GM19035 (cell line): Measurements from ENCODE around the gene FUT2.
"Not testable (repeated sequence)": the region's sequence is repeated elsewhere in the genome, so short reads cannot be mapped to it uniquely, and the experiment has no call there.

Experiments
- ATAC-seq: cut with Tn5 transposase; IDR thresholded peaks from one replicate; pipeline ENCODE4 v1.9.1; 2021; ENCODE audit not compliant: unreplicated experiment

FUT2 gene

DNA sequence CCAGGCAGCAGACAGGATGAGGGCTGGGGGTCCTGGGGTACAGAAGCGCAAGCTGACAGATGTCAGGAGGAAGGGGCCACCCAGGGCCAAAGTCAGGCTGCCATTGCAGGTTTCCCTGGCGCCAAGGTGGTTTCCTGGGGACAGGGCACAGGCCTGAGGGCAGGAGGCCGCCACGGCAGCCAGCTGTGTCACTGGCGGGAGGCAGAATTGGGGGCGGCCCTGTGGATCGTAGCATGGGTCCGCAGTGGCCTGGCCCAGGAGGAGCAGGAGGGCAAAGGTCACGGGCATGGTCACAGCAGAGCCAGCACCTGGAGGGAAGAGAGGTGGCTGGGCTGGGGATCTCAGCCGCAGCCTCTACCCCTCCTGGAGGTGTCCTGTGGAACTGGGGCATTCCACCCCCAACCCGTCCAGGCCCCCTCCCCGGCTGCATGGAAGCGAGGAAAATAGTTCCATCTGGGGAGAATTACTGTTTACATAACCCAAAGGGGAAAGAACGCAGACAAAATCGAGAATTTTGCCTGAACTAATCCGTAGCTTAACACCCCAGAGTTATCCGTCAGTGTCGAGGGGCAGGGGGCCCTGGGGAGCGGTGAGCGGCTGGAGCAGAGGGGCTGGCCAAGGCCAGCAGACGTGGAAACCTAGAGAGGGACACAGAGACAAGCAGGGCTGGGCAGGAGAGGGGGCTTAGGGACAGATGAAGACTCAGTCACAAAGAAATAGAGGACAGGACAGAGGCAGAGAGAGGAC lies 24.9 kb upstream of the FUT2 start:
- no peak for ATAC-seq

DNA sequence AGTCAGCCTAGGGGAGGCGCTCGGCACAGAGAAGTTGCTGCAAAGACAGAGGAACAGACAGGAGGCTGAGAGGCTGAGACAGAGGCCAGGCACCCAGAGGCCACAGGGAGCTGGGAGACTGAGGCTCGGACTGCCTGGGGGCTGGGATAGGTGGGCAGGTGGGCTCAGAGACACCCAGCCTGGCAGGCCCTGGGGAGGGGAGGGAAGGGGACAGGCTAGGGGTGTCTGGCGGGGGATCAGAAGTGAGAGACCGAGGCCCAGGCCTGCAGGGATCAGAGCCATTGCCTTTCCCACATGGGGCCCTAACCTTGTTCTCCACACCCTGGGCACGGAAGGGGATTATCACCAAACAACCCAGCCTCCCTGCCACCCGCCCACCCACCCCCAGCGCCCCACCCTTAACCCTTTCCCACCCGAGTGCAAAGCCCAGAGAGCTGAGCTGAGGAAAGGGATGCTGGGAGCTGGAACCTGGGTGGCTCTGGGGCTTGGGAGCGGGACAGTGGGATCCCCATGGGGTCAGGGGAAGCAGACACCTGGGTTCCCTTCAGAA lies 24.2 kb upstream of the FUT2 start:
- ATAC-seq = no peak

DNA sequence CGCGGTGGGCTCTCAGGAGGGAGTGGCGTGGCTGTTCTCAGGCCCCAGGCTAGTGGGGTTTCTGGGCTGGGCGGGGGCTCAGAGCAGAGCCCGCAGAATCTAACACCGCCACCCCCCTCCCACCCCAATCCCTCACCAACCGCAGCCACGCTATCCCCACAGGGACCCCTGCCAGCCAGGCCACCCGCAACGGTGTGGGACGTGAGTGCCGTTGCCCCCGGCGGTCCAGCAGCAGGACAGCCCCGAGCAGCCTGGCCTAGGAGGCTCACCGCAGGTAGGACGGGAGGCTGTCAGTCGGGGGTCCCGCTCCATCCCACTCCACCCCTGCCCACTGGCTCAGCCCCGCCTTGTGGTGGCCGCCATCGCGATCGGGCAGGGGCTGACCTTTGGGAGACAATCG lies 22.8 kb upstream of the FUT2 start, which contains the start of gene NTN5:
Gene NTN5 (minus strand): TSS at position 24 of the 400 bp plus-strand sequence. CDS start 2,031 bp downstream, outside the sequence.
- no peak for ATAC-seq

DNA sequence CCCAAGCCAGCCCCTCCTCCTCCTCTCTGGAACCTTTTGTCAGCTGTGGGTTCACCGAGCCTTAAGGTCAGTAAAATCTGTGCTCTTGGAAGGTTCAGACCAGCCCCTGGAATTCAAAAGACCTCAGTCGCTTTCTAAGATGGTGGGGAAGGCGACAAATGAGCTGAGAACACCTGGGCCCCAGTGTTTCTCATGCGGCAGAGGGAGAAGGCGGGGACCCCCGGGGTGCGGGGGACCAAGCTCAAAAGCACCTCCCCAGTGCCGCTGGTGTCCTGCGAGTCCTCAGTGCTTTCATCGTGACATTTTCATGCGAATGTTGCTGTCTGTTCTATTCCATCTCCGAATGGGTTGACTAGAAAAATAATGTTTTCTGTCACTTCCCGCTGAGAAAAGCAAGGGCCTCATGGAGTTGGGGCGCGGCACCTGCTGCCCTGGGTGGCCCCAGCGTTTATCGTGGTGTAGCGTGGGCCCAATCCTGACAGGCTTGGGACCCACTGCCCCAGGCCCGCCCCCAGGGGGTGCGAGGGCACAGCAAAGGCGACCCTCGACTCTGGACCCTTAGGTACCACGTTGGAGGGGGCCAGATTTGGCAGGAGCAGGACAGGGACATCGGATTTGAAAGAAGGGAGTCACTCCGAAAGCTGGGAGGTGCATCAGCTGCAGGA lies 22.2 kb upstream of the FUT2 start:
- ATAC-seq = no peak

DNA sequence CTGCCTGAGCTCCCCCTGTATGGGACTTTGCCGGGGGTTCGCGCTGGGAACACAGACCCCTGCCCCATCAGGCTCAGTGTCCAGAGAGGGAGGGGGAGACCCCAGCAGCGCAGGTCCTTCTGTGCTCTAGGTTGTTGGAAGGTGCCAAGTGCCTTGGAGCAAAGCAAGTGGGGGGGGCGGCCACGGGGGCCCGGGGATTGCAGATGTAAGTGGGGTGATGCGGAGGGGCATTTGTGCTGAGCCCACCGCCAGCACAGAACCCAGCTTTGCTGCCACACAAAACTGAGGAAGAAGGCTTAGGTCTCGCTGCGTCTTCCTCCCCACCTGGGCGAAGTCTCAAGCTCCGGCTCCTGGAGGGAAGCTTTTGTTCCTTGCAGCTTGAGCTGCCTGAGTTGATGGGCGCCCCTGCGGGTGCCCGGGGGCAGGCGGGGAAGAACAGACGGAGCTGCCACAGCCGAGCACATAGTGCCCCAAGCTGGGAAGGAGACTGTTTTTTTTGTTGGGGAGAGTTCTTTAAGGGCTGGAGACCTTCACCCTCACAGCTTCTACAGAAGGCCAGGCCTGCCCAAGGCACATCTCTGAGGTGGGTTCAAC lies 21.5 kb upstream of the FUT2 start:
- ATAC-seq = no peak

DNA sequence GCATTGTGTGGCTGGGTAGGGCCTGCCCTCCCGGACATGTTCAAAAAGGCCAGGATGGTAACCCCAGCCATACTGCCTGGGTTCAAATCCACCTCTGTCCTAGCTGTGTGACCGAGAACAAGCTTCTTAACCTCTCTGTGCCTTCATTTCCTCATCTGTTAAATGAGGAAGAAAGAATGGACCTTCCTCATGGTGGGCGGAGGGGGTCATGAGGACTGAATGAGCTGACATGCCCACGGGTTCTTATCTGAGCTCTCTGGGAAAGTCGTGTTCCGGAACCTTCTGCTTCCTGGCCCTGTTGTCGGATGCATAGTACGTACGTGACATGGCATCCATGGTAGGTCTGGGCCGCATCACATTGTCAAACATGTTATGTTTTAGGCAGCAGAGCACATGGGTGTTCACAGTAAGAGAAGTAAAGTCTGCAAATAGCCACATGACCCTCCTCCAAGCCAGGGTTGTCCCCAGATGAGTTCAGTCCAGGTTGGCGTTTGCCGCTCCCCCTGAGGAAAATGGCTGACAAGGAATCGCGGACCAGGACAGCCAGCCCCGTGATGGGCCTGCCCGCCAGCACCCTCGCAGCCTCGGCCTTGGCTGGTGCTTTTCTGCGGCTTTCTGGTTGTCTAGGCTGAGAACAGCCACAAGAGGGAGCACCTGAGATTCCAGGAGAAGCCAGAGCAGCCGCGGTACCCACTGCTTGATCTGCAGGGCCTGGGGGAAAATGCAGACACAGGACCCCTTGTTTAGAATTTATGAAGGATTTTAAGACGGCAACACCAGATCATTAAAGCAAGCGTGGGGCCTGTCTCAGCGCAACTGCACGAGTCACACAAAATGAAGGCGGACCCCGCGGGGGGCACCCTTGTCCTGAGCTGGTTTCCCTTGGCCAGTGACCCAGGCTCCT lies 20.6 kb upstream of the FUT2 start:
- ATAC-seq = no peak

DNA sequence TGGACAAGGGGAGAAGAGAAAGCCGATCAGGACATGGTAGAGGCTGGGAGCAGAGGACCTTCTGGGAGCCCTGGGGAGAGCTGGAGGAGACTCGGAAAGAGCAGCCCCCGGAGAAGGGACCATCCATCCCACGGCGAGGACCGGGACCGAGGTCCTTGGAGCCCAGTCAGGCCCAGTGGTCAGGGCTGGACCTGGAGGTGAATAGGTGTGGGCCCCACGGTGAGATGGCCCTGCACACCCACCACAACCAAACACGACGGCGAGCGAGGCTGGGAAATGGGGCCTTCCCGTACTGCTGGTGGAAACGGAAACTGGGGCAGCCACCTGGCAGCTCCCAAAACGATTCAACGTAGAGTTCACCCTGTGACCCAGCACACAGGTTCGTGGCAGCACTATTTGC lies 19.3 kb upstream of the FUT2 start:
- ATAC-seq = no peak

DNA sequence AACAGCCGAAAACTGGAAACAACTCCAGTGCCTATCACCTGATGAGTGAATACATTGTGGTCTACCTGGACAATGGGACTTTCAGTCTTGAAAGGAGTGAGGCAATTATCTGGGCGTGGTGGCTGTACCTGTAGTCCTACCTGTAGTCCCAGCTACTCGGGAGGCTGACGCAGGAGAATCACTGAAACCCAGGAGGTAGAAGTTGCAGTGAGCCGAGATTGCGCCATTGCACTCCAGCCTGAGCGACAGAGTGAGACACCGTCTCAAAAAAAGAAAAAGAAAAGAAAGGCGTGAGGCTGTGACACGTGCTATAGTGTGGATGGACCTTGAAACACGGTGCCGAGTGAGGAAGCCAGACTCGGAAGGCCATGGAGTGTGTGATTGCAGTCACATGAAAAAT lies 18.9 kb upstream of the FUT2 start:
- no peak for ATAC-seq

DNA sequence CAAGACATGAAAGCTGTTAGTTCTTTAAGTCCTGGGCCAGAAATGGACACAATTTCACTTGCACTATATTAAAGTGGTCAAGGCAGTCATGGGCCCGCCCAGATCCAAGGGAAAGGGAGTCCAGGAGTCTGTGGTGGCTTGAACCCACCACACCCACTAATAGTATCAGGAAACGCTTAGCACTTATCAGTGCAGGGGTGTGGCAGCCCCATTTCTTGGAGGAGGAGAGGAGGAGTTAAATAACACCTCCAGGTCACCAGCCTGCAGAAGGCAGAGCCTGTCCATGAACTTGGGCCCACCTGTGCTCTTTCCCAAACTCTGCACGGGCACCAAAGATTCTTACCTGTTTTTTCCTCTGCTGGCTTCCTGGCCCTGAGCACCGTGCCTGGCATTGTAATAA lies 17.6 kb upstream of the FUT2 start:
- no peak for ATAC-seq

DNA sequence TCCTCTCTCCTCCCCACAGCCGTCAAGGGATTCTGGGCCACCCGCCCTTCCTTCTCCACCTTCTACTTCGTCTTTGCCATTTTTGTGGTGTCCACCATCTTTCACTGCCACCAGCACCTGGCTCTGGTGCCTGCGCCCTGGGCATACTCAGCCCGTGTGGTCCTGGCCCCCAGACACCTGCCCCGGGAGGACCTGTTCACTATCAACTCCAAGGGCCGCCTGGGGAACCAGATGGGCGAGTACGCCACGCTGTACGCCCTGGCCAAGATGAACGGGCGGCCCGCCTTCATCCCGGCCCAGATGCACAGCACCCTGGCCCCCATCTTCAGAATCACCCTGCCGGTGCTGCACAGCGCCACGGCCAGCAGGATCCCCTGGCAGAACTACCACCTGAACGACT lies 15.8 kb upstream of the FUT2 start:
- ATAC-seq = not testable (repeated sequence)

DNA sequence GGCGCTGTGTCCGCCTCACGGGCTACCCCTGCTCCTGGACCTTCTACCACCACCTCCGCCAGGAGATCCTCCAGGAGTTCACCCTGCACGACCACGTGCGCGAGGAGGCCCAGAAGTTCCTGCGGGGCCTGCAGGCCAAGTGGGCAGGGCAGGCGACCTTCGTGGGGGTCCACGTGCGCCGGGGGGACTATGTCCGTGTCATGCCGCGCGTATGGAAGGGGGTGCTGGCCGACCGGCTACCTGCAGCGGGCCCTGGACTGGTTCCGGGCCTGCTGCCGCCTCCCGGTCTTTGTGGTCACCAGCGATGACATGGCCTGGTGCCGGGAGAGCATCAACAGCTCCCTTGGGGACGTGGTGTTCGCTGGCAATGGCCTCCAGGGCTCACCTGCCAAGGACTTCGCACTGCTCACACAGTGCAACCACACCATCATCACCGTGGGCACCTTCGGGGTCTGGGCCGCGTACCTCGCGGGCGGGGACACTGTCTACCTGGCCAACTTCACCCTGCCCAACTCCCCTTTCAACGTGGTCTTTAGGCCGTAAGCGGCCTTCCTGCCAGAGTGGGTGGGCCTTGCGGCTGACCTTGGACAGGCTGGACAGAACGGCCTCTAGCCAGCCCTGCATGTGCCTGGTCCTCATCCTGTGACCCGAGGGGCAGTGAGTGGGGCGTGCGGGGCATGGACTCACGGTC lies 15.2 kb upstream of the FUT2 start:
- no peak for ATAC-seq

DNA sequence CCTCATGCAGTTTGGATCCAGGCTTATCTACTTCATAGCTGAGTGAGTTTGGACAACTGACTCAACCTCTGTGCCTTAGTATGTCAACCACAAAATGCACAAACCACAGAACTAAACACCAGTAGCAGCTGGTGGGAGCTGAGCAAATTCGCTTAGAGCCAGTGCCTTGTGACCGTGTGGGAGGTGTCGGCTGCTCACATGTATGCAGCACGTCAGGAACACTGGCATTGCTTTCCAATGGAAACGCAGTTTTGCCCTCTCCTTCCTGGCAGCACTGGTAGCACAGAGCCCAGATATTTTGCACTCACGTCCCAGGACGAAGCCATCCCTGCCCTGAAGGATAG lies 14.7 kb upstream of the FUT2 start:
- ATAC-seq = no peak

DNA sequence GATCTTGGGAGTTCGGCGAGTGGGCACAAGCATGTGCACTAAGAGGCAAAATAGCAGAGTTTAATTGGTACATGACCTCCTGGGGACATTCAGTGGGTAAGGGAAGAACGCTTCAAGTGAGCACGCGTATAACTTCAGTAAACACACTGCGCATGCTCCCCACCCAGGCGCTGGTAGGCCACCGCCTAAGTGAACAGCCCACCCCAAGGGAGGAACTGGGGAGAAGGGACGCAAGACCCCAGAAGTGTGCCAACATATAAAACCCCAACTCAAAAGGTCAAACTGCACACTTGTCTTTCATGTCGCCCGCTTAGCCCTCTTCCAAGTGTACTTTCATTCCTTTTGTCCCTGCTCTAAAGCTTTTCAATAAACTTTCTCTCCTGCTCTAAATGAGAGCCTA lies 12.4 kb upstream of the FUT2 start:
- ATAC-seq = no peak

DNA sequence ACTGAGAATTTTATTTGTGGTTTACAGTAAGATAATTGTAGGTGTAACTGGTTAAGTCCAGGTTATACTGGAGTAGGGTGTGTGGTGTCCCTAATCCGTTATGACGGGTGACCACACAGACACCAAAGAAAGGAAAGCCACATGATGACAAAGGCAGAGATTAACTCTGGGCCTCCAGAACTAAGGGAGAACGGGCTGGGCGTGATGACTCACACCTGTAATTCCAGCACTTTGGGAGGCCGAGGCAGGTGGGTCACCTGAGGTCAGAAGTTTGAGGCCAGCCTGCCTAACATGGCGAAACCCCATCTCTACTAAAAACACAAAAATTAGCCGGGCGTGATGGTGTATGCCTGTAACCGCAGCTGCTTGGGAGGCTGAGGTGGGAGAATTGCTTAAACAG lies 10.2 kb upstream of the FUT2 start:
- no peak for ATAC-seq

DNA sequence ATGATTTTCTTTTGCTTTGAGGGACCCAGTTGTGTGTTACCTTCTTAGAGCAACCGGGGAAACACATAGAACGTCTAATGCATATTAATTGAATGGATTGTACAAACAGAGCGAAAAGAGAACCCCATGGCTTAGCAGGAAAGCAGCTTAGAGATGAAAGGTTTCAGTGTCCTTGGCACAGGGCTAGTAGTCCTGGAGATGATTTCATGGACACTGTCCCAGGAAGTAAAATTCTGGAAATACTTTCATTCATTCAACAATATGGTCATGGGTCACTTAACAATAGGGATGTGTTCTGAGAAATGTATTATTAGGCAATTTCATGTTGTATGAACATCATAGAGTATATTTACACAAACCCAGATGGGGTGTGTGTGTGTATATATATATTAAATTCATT lies 9.7 kb upstream of the FUT2 start:
- no peak for ATAC-seq

DNA sequence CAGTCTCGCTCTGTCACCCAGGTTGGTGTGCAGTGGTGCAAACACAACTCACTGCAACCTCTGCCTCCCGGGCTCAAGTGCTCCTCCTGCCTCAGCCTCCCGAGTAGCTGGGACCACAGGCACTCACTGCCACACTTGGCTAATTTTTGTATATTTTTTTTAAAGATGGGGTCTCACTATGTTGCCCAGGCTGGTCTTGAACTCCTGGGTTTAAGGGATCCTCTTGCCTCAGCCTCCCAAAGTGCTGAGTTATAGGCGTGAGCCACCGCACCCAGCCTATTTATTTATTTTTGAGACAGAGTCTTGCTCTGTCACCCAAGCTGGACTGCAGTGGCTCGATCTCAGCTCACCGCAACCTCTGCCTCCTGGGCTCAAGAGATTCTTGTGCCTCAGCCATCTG lies 9.1 kb upstream of the FUT2 start:
- not testable (repeated sequence) for ATAC-seq

DNA sequence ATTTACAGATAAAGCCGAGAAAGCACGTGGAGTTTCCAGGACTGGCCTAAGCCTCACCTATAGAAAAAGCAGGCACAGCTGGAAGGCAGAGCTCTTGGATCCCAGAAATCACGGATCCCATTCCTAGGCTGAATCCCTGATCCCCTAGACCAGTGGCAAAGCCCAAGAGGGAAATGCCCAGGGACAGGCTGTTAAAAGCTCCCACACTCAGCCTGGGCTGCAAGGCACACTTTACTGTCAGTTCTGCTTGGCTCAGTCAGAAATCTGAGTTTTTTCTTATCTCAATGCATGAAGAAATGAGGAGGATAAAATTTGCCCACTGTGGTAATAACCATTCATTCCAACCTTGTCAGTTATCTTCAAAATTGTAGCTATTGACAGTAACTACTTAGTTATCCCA lies 8.0 kb upstream of the FUT2 start:
- no peak for ATAC-seq

DNA sequence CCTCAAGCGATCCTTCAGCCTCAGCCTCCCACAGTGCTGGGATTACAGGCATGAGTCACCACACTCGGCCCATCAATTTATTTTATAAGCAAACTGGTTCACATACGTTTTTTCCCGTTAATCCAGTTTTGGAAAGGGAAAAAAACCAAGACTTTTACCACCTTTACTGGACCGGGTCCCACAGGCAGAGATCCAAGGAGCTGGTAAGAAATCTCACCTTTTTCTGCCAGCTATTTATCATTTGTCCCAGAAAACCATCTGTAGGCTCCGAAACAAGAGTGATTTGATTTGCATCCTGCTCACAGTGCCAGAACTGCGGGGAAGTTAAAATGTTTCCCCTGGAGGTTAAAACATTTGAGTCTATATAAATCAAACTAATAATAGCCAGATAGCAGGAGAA lies 6.3 kb upstream of the FUT2 start:
- ATAC-seq = no peak

DNA sequence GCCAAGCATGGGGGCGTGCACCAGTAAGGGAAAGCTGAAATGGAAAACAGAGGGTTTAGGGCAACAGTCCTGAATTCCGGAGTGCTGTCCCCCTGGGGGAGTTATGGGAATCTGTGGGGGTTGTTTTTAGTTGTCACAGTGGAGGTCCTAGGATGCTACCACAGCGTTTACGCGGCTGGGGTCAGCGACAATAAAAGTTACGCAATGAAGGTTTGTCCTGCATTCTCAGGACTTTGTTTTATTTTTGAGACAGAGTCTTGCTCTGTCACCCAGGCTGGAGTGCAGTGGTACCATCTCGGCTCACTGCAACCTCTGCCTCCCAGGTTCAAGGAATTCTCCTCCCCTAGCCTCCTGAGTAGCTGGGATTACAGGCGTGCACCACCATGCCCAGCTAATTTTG lies 2.1 kb upstream of the FUT2 start:
- not testable (repeated sequence) for ATAC-seq

DNA sequence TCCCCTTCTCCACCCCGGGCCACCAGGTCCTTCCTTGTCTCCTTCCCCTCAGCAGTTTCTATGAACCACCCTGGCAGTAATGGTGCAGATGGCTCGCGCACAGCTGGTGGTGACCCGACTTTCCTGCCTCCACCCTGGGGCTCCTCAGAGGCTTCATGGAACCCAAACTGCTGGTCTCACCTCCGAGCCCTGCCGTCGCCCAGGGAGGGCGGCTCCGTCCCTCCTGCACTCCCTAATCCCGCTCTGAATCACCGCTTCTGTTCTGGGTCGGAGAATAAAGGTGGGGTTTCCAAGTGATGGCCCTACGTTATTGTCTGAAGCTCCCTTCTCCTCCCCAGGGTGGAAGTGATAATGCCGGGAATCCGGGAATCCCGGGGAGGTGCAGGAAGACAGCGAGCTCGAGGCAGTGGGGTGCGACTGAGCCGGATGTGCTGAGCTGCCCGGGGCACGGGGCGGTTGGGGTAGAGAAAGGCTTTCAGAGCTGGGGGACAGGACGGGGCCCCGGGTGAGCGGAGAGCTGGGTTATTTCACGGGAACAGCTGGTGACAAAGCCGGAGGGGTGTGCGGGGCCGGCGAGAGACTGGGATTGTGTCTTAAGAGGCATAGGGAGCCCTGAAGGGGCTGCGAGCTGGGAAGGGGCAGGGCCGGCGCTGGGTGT lies 711 bp downstream of the FUT2 start:
- no peak for ATAC-seq
